ENCODE data around the gene TOR2A.
"Not testable (repeated sequence)": the region's sequence is repeated elsewhere in the genome, so short reads cannot be mapped to it uniquely, and the experiment has no call there.

TOR2A gene

DNA sequence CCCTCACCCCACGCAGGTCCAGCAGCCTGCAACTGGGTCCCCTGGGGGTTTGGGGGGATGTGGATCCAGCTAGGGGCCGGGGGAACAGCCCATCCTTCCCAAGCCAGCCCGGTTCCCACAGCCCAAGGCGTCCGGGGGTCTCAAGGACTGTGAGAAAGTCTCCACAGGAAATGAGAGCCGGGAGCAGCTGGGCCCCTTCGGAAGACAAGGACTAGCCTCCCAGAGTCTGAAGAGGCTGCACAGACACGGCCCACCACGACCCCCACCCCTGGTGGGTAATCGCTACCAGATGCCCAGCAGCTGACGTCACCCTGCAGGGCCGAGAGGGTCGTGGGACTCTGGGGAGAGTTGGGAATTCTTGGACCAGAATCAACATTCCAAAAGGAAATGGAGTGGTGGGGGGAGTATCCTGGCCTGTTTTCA, 32.8 kb upstream of the TOR2A start:
- DNase-seq, result no peak

DNA sequence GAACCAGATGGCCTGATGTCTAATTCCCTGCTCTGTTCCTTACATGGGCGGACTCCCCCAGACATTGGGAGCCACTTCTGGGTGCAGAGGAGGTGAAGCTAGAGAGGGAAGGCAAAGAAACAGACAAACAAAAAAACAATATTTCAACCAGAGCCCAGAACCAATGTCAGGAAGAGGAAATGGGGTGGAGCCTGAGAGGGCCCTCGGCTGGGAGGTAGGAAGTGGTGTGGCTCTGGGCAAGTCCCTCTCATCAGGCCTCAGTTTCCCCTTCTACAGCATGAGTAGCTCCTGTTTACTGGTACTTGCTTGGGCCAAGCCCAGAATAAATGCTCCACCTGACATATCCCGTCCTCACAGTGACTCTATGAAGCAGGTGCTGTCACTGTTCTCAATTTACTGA, 32.3 kb upstream of the TOR2A start:
- no peak for DNase-seq

DNA sequence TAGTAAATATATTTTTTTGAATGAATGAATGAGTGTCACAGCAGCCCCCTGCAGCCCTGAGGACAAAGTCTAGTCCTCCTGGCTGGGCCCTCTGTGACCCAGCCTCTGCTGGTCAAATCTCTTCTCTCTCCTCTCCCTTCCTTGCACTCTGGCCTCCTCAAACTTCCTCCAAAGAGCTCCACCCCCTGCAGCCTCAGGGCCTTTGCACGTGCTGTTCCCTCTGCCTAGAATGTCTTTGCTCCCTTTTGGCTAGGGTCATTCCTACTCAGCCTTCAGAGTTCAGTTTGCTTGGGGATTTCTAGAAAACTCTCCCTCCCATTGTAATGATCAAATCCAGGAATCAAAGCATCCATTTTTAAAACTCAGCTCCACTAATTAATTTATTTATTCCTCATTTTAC, 30.3 kb upstream of the TOR2A start:
- DNase-seq, result no peak

- no peak for DNase-seq
Observed at GRCh38 chr9:127763918-127764384, 28.9 kb upstream of the TOR2A start.

- no peak for DNase-seq
Observed at GRCh38 chr9:127762111-127762676, 27.1 kb upstream of the TOR2A start.

DNA sequence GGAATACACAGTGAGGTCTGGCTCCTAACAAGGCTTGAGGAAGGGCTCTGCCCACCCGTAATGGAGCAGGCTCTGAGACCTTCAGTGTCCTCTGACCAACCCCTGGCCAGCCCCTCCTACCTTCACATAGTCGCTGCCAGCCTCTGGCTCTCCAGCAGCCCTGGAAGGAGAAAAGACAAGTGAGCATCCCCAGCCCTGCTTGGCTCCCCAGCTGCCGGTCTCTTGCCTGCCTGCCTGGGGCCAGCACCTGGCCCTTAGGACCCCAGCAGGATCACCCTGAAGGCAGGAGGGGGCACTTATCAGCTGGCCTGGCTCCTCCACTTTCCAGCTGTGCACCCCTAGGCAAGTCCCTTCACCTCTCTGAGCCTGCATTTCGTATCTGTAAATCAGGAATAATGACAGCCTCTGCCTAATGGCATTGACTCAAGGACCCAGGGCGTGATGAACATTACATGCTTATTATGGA, 26.4 kb upstream of the TOR2A start:
- DNase-seq, result no peak

- DNase-seq, result no peak
Observed at GRCh38 chr9:127761061-127761460, 26.0 kb upstream of the TOR2A start.

DNA sequence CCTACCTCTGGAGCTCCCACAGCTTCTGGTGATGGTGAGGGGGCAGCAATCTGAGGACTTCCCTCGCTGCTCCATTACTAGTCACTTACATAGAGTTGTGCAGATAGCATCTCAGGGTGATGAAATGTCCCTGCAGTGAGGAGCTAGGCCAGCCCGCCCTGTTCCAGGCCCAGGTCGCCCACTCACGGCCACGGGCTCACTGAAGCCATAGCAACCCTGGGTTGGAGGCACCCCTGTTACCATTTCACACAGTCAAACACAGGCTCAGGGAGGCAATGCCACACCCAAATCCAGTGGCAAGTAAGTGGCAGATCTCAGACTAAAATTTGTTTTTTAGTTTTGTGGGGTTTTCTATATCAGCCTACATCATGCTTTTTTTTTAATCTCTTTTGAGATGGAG, 23.7 kb upstream of the TOR2A start:
- no peak for DNase-seq

GRCh38 chr9:127756776-127757175, 21.7 kb upstream of the TOR2A start:
- DNase-seq, result not testable (repeated sequence)

GRCh38 chr9:127756233-127756632, 21.1 kb upstream of the TOR2A start:
- DNase-seq, result no peak

DNA sequence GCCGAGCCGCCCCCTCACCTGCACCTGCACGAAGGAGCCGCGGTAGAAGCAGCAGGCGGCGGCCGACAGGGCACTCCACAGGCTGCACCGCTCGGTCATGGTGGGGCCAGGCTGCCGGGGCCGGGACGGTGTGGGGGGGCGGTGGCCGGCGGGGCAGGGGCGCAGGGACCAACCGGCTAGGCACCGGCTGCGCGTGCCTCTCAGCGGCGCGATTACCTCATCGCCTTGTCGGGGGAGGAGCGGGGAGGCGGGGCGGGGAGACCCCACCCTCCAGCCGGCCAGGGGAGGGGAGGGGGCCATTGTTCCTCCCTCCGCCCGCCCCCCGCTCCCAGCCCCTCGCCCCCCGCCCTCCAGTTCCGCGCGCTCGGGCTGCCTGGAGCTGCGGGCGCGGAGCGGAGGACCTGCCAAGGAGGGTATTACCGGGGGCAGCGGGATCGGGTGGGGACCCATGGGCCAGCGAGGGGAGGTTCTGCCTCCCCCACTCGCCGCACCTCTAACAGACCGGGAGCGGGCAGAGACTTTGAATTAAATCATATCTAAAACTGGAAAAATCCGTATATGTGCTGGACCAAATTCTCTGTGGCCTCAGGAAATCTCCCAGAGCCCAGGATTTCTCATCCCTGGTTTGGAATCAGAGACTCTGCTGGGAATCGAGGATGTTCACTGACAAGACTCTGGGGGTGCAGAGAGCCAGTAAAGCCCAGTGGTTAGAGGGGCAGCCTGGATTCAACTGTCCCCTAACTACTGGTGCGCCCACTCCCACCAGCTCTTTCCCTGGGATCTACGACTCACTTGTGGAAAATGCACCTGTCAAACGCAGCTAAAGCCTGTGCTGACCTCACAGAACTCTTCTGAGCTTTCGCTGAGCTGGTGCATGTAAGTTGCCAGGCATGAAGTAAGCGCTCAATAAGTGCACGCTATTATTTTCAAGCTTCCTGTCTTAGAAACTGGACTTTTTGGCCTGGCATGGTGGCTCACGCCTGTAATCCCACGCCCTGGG, 20.3 kb upstream of the TOR2A start:
- DNase-seq, result no peak

DNA sequence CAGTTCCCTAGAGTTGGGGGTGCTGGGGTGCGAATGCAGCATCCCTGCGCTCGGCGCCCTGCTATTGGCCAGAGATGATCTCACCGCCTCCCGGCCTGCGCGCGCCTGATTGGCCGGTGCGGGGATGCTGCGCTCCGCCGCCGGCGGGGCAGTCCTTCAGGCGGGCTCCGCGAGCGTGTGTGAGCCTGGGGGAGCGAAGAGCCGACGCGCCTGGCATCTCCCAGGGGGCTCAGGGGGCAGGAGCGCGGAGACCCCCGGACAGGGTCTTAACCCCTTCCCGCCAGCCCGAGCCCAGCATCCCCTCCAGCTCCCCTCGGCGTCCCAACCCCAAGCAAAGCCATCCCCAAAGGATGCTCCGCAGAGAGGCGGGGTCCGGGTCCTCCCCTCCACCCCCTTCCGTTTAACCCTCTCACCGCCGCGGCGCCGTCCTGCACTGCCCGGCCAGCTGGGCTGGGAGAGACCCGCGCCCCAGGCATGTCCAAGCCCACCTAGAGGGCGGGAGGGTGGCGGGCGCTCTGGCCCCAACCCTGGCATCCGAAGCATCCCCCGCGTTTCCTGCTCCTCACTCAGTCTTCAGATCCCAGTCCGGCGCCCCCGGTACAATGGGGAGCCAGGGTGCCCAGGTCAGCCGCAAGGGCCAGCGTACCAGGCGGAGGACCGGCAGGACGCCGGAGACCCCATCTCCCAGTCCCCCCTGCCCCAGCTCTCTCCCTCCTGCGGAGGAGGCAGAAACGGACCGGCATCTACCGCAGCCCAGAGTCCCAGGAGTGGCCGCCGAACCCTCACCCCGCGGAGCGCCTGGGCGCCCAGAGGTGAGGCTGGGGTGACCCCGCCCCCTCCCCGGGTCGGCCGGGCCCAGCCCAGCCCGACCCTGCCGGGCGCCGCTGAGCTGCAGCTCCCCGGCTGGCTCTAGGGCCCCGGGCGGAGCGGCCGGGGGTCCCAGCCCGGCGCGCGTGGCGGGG, 19.3 kb upstream of the TOR2A start:
- DNase-seq, result no peak

DNA sequence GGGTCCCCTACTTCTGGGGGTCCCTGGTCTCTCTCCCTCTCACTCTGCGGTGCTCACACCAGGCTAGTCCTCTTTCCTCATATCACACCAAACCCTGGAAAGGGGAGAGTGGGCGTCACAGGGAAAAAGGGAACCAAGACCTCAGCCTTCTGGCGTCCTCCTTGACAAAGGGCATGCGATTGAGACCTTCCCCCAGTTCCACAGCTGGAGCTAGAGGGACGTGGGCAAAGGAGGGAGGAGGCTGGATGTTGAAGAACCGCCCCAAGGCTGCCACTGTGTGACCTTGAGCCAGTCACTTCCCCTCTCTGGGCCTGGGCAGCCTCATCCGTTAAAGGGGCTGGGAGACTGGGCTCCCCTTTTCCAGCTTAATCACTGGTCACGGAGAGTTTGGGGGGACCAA, 18.5 kb upstream of the TOR2A start:
- no peak for DNase-seq

DNA sequence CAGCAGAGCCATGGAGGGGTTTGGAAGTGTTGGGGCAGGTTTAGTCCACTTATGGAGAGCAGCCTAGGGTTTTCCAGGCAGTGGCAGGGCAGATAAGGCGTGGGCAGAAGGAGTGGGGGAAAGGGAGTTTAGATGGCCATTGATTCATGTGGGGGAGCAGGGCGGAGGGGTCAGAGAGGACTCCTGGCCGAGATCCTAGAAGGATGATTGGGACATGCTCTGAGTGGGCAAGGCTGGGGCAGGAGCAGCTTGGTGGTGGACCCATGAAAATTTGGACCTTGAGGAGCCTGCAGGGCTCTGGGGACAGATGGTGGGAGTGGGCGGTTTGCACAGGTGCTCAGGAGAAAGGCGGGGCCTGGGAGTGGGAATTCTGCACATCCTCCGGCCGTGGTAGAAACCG, 18.1 kb upstream of the TOR2A start:
- no peak for DNase-seq

GRCh38 chr9:127751269-127752054, 16.4 kb upstream of the TOR2A start:
- no peak for DNase-seq

DNA sequence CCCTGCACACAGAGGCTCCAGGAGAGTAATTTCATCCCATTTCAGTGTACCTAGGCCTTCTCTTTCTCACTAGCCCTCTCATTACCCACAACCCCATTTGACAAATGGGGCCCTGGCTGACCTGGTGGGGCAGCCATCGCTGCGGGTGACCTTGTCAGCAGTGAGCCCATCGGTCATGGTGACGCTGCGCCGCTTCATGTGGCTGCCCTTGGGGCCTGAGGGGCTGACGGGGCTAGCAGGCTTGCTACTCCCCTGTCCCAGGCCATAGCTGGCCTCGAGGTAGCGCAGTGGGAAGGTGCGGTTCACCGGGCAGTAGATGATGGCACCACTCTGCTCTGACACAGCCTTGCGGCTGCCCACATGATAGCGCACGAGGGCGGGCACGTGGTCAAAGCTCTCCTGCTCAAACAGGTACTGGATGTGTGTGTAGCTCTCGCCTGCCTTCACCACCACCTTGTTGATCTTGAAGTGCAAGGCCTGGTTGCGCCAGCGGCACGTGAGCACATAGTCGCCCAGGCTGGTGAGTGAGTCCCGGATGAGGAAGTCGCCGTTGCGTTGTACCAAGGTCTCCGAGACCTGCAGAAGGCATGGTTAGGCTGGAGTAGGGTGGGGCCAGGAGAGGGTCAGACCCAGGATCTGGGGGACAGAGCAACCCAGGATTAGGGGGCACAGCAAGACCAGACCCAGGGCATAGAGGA, 14.1 kb upstream of the TOR2A start:
- no peak for DNase-seq

DNA sequence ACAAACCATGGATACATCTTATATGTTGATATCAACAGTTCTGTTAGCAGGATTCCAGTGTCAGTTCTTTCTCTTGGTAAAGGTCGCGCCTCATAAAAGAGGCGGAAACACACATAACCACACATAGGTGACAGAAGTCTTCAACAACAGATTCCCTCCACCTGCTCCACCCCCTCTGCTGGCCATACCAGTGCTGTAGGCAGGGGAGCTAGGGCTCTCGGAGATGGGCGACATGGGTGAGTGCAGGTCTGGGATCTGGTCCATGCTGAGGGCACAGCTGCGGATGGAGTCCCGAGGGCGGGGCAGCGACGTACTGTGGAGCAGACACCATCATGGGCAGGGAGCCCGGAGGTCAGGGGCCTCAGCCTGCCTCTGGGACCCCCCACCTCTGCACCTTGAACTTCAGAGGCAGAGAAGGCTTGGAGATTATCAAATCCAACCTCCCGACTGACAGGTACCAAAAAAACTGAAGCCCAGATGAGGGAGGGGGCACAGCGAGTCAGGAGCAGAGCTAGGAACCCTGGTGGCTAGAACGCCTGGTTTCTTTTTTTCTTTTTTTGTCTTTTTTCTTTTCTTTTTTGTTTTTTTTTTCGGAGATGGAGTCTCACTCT, 12.0 kb upstream of the TOR2A start:
- DNase-seq, result no peak

GRCh38 chr9:127744398-127745110, 9.5 kb upstream of the TOR2A start:
- DNase-seq, result no peak

GRCh38 chr9:127742435-127743088, 7.5 kb upstream of the TOR2A start:
- DNase-seq, result peak; percentile 61

All from DMS153 (cell line).